Putamen (tissue), 1 donor: ENCODE results near the gene JOSD2.

Source experiments
- DNase-seq: peaks from one replicate; pipeline ENCODE4 v3.0.0-alpha.2; 2016; ENCODE audit warnings: low spot score

The JOSD2 gene

DNA sequence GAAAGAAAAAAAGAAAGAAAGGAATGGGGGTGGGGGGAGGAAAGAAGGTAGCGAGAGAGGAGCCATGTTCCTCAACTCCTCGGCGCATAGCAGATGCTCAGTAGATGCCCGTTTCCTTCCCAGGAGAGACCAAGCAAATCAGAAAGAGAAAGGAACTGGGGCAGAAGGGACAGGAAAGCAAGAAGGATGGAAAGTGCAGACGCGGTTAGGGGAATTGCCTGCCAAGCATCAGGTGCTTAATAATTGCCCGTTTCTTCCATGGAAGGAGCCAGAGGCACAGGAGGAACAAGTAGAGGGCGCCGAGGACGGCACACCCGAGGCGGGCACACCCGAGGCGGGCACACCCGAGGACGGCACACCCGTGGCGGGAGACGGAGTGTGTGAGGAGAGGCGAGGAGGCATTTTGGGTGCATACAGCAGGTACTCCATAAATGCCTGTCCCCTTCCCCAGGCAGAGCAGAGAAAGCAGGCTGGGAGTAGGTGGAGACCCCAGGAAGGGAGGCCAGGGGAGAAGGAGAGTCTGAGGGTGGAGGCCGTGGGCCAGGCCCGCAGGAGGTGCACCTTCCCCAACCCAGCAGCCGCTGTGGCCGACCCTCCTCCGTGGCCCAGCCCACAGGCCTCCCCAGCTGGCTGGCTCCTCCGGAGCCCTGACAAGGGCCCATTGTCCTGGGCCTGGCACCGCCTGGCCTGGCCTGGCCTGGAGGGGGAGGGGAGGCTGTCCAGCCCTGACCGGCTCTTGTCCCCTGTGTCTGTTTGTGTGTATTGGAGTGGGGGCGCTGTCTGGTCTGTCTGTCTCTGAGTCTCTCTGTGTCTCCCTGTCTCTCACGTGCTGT, 14.6 kb downstream of the JOSD2 start:
- peak; percentile 97 for DNase-seq

DNA sequence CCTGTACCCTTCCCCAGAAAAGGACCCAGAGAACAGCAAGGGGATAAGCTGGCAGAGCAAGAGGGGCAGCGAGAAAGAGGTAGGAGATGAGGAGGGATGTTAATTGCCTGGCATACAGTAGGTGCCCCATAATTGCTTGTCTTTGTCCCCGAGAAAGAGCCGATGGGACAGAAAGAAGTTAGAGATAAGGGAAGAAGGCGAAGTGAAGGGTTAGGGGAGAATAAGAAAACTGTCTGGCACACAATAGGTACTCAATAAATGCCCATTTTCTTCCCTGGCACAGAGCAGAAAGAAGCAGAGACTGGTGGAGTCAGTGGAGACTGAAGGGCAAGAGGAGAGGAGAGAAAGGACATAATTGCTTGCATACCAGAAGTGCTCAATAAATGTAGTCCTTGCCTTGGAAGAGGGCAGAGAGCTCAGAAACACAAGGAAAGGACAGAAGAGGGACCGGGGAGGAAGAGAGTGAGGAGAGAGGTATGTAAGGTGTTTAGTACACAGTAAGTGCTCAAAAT, 15.9 kb downstream of the JOSD2 start:
- no peak for DNase-seq

DNA sequence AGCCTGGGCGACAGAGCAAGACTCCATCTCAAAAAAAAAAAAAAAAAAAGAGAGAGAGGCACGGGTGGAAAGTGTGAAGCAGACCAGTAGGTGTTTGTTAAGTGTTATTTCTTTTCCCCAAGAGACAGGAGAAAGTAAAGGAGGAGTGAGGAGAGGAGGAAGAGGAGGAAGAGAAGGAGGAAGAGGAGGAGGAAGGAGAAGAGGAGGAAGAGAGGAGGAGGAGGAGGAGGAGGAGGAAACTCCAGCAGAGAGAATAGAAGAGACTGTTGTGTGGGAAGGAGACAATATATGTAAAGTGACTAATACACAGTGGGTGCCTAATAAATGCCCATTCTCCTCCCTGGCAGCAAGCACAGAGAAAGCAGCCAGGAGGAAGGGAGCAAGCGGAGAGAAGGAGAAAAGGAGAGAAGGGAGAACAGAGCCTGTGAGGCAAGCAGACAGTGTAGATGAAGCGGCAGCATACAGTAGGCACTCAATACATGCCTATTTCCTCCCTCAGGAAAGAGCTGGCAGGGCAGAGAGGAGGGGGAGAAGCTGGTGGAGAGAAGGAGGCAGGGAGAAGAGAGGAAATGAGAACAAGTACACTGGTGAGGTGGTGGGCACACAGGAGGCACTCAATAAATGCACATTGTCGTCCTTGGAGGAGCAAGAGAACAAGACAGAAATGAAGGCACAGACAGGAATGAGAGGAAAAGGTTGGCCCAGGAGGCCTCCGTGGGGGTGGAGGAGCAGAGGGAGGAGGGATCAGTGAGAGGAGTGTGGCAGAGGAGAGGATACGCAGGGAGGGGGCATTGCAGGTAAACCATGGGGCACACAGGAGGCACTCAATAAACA, 16.6 kb downstream of the JOSD2 start:
- no peak for DNase-seq

DNA sequence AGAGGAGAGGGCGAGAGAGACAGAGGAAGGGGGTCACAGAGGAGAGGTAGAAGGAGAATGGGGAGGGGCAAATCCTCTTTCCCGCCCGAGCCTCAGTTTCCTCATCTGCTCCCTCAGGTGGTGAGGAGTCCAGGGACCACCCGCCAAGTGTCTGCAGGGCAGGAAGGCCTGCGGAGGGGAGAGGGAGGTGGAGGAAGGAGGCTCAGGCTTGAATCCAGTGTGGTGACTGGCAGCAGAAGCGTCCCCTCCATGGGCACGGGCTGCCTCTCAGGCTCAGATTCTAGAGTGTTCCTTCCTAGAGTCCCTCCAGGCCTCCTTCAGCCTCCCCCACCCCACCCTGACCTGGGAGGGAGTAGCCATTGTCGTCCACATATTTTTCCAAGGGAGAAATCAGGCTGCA, 17.8 kb downstream of the JOSD2 start:
- DNase-seq, result no peak

DNA sequence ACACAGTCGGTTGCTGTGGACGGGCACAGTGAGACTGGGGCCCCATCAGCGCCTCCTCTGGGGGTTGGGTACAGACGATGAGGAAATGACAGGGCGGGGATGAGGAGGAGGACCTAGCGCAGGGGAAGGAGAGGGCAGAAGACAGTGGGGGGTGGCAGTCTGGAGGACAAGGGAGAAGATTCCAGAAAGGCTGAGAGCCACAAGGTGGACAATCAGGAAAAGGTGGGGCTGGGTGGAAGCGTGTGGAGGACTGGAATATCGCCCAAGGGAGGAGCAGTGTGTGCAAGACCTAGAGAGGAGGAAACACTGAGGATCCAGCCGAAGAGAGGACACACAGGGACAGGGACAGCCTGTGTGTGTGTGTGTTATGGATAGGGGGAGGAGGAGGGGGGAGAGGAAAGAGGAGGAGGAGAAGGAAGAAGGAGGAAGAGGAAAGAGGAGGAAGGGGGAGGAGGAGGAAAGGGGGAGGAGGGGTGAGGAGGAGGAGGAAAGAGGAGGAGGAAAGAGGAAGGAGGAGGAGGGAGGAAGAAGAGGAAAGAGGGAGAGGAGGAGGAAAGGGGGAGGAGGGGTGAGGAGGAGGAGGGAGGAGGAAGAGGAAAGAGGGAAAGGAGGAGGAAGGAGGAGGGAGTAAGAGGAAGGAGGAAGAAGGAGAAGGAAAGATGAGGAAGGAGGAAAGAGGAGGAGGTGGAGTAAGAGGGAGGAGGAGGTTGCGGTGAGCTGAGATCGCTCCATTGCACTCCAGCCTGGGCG, 18.5 kb downstream of the JOSD2 start:
- DNase-seq, result no peak

DNA sequence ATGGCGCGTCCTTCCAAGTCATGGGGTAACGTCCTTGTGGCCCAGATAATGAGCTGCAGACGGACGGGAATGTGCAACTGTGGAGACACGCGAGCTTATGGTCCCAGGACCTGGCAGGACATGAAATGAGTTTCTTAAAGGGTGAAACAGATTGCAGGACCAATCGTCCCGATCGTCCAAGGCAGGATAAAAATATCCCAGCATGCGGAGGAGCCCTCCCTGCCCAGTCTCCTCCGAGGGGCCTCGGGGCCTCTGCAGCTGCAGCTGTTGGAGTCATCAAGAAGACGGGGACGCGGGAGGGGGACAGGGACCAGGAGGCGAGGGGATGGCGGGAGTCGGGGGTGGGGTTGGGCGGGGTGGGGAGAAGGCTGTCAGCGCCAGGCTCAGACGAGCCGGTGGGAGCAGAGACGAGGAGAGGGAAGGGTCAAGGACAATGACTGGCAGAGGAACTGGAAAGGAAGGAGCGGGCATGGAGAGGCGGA, 20.0 kb downstream of the JOSD2 start:
- no peak for DNase-seq

DNA sequence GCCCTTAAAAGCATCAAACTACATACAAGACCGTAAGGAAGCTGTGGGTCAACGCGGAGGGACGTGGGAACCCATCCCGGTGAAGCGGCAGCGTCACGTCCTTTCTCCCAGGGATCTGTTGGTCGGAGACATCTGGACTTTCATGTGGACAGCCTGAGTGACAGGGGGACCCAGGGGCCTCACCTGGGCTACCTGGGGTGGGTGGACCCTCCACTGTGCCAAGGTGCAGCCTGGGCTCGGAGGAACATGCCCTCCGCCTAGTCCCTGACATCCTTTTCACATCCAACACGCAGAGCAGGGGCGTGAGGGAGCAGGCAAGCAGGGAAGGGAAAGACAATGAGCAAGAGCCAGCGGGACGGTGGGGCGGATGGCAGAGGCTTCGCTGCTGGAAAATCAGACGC, 20.6 kb downstream of the JOSD2 start:
- no peak for DNase-seq

DNA sequence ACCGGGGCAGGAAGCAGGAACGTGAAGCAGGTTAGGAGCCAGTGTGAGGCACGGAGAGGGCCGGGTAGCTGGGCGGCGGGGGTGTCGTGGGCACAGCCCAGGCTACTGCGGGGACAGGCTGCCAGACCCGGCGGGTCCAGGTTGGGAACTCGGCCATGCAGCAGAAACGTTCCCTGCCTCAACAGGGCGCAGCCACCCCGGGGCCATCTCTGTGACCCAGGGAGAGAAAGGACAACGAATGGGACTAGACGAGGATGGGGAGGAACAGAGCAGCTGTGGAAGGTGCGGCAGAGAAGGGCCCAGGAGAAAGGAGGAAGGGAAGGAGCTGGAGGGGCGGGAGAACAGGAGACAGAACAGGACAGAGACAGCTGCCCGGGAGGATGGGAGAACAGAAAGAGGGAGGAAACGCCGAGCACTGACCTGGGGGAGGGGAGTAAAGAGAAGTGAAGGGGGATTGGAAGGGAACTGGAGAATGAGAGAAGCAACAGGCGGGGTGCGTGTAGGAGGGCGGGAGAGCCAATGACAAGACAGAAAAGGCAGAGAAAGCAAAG, 21.5 kb downstream of the JOSD2 start:
- DNase-seq, result no peak

DNA sequence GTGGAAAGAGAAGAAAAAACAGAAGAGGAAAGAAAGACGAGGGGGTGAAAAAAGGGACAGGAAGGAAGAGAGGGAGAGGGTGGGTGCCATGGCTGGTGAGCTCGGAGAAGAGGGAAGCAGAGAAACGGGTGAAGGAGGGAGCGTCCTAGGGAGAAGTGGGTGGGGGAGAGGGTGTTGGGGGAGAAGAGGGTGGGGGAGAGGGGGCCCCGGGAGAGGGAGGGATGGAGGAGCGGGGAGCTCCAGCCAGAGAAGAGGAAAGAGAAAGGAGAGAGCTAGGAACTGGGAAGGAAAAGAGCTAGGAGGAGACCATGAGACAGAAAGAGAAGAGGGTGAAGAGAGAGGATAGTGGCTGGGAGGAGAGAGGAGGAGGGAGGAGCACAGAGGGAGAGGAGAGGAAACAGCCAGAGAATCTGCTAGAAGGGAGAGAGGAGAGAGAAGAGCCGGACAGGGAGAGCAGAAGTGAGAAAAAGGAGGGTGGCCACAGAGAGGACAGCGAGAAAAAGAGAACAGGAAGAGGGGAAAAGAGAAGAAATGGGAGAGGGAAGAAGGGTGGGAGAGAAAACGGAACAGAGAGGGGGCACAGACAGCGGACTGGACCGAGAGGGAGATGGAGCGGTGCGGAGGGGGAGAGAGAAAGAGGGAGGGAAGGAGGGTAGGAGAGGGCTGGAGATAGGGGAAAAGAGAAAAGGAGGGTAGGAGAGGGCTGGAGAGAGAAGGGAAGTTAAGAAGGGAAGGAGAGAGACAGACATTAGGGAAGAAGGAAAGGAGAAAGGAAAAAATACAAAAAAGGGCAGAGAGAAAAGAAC, 22.4 kb downstream of the JOSD2 start:
- DNase-seq, result no peak

DNA sequence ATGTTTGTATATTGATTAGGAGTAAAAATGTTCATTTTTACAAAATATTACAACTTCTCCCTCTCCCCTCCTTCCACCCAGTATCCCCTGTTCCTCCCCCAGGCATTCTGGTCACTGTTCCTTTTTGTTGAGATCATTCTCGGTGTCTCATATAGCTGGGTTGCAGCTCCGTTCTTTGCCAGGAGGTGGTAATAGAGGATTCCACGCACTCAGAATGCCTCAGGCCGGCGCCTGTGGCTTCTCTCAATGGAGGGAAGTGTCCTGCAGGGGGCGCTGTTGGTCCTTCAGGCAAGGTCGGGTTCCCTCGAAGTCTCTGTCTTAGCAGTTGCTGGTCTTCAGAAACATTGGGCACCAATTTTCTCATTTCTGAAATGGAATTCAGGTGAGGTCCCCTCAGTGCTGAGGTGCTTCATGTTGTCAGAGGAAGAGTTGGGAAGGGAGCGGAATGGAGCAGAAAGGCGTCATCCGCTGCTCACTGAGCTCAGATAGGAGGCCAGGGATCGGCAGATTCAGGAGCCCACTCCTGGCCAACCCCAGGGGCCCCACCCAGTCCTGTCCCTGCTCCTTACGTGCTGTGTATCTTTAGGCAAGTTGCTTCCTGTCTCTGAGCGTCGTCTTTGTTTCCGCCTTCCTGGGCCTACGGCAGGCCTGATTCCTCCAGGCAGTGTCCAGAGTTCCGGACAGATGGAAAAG, 24.0 kb downstream of the JOSD2 start:
- DNase-seq, result no peak

DNA sequence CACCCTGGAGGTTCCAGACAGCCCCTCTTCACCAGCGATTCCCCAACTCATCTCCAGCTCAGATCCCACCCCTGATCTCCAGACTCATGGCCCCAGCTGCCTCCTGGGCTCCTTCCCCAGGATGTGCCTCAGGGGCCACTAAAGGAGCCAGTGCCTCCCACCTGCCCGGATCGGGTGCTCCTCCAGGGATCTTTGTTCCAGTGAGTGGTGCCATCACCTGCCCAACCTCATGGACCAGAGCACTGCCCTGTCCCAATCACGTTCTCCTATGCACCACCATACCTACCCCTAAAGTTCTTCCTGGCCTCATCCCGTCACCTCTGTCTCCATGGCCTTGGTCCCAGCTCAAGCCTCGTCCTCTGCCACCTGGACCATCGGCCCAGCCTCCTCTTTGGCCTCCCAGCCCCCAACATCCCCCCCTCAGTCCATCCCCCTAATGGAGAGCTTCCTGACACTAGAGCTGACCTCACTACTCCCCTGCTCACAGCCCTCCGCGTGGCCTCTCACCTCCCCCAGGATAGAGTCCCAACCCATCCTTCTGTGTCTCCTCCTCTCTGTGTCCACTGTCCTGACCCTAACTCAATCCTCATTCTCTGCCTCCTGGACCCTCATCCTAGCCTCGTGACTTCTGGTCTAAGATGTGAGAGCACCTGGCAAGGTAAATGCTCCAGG, 25.6 kb downstream of the JOSD2 start:
- DNase-seq, result no peak

DNA sequence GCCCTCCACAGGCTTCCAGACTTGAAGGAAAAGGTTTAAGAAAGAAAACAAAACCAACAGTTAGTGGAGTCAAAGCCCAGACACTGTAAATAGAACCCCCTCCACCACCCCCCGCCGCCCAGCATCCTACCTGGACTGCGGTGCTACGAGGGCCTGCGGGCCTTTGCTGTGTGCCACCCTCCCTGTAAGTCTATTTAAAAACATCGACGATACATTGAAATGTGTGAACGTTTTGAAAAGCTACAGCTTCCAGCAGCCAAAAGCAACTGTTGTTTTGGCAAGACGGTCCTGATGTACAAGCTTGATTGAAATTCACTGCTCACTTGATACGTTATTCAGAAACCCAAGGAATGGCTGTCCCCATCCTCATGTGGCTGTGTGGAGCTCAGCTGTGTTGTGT, 28.1 kb downstream of the JOSD2 start:
- DNase-seq, result no peak

DNA sequence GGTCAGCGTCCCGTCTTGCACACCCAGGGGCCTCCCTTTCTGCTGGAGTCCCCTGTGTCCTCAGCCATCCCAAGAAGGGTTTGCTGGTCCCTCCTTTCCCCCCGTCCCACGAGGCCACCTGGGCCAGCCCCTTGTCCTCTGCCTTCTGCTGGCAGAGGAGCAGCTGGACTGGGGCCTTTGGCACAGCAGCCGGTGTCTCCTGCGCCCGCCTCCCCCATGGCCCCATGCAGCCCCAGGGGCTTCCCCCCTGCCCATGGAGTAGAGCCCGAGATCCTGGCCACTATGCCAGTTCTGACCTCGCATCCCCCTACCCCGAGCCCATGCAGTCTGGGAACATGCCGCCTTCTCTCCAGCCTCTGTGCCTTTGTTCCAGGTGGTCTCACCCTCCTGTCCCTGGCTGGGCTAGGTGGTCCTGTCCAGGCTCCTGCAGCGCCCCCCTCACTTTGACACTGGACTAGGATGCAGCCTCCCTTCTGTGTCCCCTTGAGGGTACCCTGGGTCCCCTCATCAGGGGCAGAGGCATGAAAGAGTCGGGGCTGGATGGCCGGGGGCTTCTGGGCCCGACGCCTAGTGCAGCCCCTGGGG, 28.6 kb downstream of the JOSD2 start:
- no peak for DNase-seq

DNA sequence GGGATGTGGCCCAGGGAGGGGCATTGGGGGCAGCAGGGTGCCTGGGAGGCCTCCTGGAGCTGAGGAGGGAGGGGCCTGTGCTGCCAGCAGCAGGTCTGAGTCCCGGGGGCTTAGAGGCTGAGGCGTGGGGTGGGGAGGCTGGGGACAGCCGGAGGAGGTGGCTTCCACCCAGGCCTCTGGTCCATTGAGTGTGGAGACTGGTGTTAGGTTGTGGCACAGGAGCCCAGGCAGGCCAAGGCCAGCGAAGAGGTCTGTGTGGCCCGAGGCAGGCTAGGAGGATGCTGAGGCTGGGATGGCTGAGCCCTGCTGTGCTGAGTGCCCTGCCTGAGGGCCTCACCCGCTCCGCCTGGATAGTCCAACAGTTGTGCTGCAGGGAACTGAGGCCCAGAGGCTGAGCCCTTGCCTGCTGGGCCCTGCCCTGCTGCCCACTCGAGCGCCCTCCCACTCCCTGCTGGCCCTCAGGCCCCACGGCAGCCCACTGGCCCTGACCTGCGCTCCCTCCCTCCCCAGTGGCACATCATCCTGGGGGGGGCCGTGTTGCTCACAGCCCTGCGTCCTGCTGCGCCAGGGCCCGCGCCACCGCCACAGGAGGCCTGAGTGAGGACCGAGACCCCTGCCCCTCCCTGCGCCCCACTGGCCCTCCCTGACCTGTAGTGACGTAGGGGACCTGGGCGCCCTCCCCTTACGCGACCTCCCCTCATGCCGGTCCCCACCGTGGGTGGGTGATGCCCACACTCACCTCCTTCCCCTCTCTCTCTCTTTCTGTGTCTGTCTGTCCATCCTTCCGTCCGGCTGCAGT, 29.4 kb downstream of the JOSD2 start:
- DNase-seq, result no peak

DNA sequence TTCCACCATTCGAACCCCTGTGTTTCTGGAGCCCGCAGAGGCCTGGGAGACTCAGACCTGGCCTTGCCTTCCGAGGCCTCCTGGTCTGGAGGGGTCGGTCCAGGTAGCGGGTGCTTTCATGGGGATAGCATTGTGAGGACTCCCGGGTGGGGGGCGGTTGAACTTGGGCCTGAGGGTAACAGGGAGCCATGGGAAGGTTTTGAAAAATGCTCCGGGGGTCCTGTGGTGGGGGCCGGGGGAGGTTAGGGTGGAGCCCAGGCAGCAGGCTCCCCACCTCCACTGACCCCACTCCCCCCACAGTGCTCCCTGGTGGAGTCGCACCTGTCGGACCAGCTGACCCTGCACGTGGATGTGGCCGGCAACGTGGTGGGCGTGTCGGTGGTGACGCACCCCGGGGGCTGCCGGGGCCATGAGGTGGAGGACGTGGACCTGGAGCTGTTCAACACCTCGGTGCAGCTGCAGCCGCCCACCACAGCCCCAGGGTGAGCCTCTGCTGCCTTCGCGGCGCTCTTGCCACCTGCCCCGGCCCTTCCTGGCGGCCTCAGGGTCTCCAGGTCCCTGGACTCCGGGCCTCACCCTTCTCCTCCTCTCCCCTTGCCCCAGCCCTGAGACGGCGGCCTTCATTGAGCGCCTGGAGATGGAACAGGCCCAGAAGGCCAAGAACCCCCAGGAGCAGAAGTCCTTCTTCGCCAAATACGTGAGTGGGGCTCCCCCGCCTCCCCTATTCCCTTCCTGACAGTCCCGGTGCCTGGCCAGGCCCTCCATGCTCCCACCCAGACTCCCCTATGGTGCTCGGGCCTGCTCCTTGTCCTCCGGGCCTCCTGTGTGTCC, 30.5 kb downstream of the JOSD2 start:
- no peak for DNase-seq

DNA sequence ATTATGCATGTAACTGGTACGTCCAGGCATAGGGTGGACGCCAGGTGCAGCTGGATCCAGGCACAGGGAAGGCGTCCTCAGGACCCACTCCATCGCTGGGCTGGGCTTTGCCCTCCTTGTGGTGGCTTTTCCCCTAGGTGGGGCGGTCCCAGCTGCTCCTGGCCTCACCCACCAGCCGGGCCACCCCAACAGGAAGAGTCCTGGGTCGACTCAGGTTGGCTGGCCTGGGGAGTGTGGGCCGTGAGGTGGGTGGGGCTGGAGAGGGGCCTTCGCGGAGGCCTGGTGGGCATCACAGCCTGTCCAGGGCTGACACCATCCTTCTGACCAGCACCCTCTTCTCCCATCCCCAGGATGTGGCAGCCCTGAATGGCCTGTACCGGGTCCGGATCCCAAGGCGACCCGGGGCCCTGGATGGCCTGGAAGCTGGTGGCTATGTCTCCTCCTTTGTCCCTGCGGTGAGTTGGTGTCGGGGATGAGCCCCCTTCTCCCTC, 31.2 kb downstream of the JOSD2 start:
- DNase-seq, result no peak

DNA sequence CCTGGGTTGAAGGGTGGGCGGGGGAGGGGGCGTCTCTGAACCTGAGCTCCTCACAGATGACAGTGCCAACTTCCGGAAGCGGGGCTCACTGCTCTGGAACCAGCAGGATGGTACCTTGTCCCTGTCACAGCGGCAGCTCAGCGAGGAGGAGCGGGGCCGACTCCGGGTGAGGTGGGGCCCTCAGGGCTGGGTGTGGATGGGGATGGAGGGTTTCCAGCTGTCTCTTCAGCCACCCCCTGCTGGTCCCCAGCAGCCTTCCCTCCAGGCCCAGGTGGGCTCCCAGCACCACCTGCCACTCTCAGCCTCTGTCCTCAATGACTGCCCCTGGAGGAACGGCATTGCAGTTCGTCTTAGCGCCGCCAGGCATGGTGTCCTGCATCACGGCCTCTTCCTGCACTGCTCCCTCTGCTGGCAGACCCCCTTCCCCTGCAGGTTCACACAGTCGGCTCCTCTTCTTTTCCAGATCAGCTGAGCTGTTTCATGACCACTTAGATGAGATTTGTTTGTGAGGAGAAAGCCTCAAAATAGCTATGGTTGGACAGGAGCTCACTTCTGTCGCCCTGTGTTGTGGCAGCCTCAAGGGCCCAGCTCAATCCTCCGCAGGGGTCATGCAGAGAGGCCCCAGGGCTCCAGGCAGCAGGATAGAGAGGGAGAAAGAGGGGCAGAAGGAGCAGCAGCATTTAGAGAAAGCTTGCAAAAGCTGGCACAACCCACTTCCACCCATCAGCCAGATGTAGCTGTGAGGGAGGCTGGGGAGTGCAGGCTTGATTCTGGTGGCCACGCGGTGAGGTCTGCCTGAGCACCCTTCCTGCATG, 31.9 kb downstream of the JOSD2 start:
- no peak for DNase-seq
